ENCODE data around the gene ATG13. TPM values are rescaled to one million over a fixed set of nuclear protein-coding genes. Genes with fewer than 3 reads are reported as not detected.

The ATG13 gene
- total and polyA plus RNA-seq, 9 donors, result 37.2 to 119 (median 54.5) TPM

DNA sequence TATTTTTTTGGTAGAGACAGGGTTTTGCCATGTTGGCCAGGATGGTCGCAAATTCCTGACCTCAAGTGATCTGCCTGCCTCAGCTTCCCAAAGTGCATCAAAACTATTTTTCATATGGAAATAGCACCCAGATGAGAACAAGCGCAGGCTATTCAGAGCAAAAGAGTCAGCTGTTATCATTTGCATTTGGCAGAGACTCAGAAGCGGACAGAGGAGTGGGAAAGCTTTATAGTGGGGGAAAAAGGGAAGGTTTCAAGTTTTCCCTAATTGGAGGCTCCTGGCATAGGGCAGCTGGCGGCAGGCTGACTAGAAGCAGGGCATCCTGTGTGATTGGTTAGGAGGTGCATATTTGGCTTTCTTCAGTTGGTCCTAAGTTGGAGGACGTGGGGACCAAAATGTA lies 20.2 kb downstream of the ATG13 start:
- Histone ChIP-seq H3K4me1 (ENCODE audit: insufficient read depth) (no peaks in the 10 kb centered on the region), H3K27ac (no peak overlapping the region), H3K27me3 (no peaks in the 10 kb centered on the region), H3K4me3 (no peak overlapping the region), H3K9me3 (no peaks in the 10 kb centered on the region), H3K36me3 (no peaks in the 10 kb centered on the region)
- WGBS, 3 donors, result 96 to 97% (median 96%) methylated on average over 5 of the region's 5 CpGs
- DNase-seq, result no peak
- intact Hi-C loops (cut with DNase I), result no loop called here
- TF ChIP-seq EP300 (IDR thresholded peaks at IDR 0.05) (no peak), POLR2A (IDR thresholded peaks at IDR 0.05) (no peak)
- TF ChIP-seq, protein P1, sequence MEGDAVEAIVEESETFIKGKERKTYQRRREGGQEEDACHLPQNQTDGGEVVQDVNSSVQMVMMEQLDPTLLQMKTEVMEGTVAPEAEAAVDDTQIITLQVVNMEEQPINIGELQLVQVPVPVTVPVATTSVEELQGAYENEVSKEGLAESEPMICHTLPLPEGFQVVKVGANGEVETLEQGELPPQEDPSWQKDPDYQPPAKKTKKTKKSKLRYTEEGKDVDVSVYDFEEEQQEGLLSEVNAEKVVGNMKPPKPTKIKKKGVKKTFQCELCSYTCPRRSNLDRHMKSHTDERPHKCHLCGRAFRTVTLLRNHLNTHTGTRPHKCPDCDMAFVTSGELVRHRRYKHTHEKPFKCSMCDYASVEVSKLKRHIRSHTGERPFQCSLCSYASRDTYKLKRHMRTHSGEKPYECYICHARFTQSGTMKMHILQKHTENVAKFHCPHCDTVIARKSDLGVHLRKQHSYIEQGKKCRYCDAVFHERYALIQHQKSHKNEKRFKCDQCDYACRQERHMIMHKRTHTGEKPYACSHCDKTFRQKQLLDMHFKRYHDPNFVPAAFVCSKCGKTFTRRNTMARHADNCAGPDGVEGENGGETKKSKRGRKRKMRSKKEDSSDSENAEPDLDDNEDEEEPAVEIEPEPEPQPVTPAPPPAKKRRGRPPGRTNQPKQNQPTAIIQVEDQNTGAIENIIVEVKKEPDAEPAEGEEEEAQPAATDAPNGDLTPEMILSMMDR (IDR thresholded peaks at IDR 0.05), result no peak

DNA sequence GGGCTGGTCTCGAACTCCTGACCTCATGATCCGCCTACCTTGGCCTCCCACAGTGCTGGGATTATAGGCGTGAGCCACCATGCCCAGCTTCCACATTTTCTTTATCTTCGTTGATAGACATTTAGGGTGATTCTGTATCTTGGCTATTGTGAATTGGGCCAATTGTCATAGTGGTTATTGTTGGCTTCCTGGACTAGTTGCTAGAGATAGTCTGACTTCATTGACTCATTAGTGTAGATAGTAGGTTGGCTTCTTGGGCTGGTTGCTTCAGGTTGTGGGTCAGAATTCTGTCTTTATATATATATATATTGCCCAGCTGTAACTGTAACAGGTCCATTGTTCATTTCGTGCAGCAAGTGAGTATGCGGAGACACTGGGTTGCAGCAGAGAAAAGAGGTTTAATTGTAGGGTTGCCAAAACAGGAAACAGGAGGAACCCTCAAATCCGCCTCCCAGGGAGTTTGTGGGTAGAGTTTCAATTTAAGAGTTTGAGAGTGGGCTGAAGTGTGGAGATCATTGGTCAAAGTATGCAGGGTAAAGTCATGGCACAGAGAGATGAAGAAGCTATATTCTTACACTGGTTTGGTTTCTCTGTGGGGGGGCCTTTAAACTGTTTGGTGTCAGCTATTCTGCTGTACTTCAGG lies 22.0 kb downstream of the ATG13 start:
- TF ChIP-seq EP300 (IDR thresholded peaks at IDR 0.05), result no peak
- TF ChIP-seq, protein P1 (IDR thresholded peaks at IDR 0.05), result no peak
- TF ChIP-seq POLR2A (IDR thresholded peaks at IDR 0.05), result no peak
- H3K27ac ChIP-seq, result no peak overlapping the region
- no peaks in the 10 kb centered on the region for H3K4me1 ChIP-seq (ENCODE audit: insufficient read depth)
- no peaks in the 10 kb centered on the region for H3K9me3 ChIP-seq
- no peaks in the 10 kb centered on the region for H3K36me3 ChIP-seq
- WGBS, 3 donors, result 96 to 97% (median 97%) methylated on average over 7 of the region's 7 CpGs
- no peaks in the 10 kb centered on the region for H3K27me3 ChIP-seq
- intact Hi-C loops (cut with DNase I), result no loop called here
- DNase-seq, result no peak
- H3K4me3 ChIP-seq, result no peak overlapping the region

DNA sequence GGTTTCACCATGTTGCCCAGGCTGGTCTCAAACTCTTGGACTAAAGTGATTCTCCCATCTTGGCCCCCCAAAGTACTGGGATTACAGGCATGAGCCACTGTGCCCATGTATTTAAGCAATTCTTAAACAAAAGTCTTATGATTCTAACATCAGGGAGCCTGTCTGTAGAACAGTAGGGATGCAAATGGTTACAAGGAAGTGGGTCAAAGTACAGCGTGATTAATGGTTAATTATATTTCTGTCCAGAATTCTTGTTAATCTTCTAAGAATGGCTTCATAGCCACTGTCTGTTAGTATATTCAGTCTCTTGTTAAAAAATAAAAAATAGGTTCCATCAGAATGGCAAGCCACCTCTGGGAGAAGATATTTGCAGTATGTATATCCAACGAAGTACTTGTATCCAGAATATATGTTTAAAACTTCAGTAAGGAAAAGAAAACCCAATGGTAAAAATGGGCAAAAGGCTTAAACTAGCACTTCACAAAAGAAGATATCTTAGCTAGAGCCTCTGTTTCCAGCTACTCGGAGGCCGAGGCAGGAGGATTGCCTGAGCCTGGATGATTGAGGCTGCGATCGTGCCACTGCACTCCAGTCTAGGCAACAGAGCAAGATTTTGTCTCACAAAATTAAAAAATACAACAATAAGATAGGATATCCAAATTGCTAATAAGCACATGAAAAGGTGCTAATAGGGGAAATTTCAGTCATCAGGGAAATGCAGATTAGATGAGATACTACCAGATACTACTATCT lies 22.9 kb downstream of the ATG13 start:
- TF ChIP-seq POLR2A (IDR thresholded peaks at IDR 0.05), result no peak
- TF ChIP-seq, protein P1 (IDR thresholded peaks at IDR 0.05), result no peak
- TF ChIP-seq EP300 (IDR thresholded peaks at IDR 0.05), result no peak
- WGBS, 3 donors, result 95 to 98% (median 96%) methylated on average over 6 of the region's 6 CpGs
- intact Hi-C loops (cut with DNase I), result no loop called here

DNA sequence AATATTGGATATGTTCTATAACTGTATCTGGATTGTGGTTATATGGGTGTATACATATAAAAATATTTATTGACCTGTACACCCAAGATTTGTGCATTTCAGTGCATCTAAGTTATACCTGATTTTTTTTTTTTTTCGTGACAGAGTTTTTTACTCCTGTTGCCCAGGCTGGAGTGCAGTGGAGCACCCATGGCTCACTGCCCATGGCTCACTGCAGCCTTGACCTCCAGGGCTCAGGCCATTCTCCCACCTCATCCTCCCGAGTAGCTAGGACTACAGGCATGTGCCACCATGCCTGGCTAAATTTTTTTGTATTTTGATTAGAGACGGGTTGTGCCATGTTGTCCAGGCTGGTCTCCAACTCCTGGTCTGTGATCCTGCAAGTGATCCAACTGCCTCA lies 24.3 kb downstream of the ATG13 start:
- no peaks in the 10 kb centered on the region for H3K4me1 ChIP-seq (ENCODE audit: insufficient read depth)
- H3K27ac ChIP-seq, result no peak overlapping the region
- H3K4me3 ChIP-seq, result no peak overlapping the region
- DNase-seq, result no peak
- intact Hi-C loops (cut with DNase I), result no loop called here
- H3K36me3 ChIP-seq, result no peaks in the 10 kb centered on the region
- no peaks in the 10 kb centered on the region for H3K27me3 ChIP-seq
- no peak for TF ChIP-seq POLR2A (IDR thresholded peaks at IDR 0.05)
- TF ChIP-seq EP300 (IDR thresholded peaks at IDR 0.05), result no peak
- TF ChIP-seq, protein P1 (IDR thresholded peaks at IDR 0.05), result no peak
- WGBS, 3 donors, result 62 to 79% (median 72%) methylated on average over 3 of the region's 3 CpGs
- no peaks in the 10 kb centered on the region for H3K9me3 ChIP-seq

More for the DNA sequence above, 22.9 kb downstream of the ATG13 start:
- Histone ChIP-seq H3K27me3 (no peaks in the 10 kb centered on the region), H3K4me1 (ENCODE audit: insufficient read depth) (no peaks in the 10 kb centered on the region), H3K9me3 (no peaks in the 10 kb centered on the region), H3K27ac (no peak overlapping the region), H3K36me3 (no peaks in the 10 kb centered on the region), H3K4me3 (no peak overlapping the region)
- no peak for DNase-seq

All from ovary (tissue), 9 donors.